ENCODE measurements around the gene THRB.
"Not testable (repeated sequence)": the region's sequence is repeated elsewhere in the genome, so short reads cannot be mapped to it uniquely, and the experiment has no call there.

The THRB gene

GRCh38 chr3:24136624-24137310 is 357.9 kb downstream of the THRB start:
- DNase-seq, result no peak

- DNase-seq, result no peak
Measured at GRCh38 chr3:24135280-24135679, 359.4 kb downstream of the THRB start.

DNA sequence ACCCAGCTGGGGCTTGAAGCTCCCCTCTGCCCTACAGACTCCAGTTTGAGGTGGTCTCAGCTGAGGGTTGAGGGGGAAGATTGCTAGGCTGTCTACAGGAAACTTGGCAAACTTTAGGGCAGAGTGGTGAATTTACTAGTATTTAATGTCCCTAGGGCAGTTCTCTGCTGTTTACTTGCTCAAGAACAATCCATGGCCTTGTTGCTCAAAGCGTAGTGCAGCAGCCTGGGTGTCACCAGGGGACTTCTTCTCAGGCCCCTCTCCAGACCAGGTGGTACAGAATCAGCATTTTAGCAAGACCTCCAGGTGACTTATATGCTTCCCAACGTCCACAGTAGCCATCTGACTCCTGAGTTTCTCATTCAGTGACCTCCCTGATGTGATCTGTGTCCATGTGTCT is 360.7 kb downstream of the THRB start:
- DNase-seq, result no peak

- no peak for DNase-seq
Measured at GRCh38 chr3:24133436-24133835, 361.2 kb downstream of the THRB start.

- no peak for DNase-seq
Measured at GRCh38 chr3:24129549-24129948, 365.1 kb downstream of the THRB start.

GRCh38 chr3:24128199-24129005 is 366.2 kb downstream of the THRB start:
- no peak for DNase-seq

- no peak for DNase-seq
Measured at GRCh38 chr3:24123596-24123995, 371.1 kb downstream of the THRB start.

DNA sequence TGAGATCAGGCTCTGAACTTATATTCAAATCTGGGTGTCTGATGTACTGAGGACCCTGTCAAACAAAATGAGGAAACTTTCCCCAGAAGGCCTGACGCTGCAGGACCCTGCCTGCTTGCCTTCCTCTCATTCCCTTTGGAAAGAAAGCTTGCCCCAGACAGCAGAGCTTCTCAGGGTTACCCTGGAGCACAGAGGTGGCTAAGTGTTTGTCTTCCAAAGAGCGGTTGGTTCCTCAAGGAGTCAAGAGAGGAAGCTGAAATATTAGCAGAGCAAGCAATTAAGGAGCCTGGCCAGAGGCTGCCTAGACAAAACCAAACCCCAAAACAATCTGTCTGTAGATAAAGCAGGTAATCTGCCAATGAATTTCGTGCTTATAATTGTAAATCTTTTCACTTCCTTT is 374.2 kb downstream of the THRB start:
- DNase-seq, result no peak

DNA sequence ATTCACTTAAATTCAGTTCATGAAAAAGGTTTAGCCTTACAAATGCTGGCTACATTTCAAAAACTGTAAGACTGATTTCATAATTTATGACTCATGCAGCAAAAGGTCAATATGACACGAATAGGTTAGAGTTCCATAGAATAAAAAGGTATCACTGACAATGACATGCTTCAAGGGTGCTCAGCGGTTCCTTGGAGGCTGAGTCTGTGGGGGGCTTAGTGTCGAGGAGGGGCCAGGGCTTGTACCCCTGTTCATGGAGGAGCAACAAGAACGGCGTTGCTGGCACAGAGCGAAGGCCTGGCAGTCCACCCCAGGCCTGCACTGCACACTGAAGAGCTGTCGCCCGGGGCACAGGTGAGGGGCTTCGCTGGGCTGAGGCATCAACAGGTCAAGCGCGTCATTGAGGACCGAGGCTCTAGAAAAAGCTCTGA is 375.3 kb downstream of the THRB start:
- no peak for DNase-seq

- no peak for DNase-seq
Measured at GRCh38 chr3:24117508-24117907, 377.1 kb downstream of the THRB start.

DNA sequence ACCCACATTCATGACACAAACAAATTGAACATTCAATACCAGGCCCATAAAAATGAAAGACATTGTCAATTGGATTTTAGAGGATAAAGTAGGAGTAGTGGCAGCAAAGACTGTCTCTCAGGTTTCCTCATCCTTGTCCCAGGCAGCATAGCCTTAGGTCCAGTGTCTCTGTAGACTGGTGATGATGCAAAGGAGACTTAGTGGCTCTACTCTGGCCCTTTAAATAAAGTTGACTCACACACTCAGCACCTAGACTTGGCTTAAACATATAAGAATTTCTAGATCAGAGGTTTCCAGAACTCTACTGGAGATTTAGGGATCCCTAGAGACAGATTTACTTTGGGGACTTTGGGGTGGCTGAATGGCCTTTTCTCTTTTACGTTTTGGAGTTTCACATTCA is 382.9 kb downstream of the THRB start:
- no peak for DNase-seq

GRCh38 chr3:24110051-24110450 is 384.6 kb downstream of the THRB start:
- no peak for DNase-seq

- no peak for DNase-seq
Measured at GRCh38 chr3:24101676-24102168, 392.9 kb downstream of the THRB start.

- DNase-seq, result no peak
Measured at GRCh38 chr3:24100696-24101402, 393.8 kb downstream of the THRB start.

GRCh38 chr3:24096695-24097290 is 397.9 kb downstream of the THRB start:
- DNase-seq, result no peak

DNA sequence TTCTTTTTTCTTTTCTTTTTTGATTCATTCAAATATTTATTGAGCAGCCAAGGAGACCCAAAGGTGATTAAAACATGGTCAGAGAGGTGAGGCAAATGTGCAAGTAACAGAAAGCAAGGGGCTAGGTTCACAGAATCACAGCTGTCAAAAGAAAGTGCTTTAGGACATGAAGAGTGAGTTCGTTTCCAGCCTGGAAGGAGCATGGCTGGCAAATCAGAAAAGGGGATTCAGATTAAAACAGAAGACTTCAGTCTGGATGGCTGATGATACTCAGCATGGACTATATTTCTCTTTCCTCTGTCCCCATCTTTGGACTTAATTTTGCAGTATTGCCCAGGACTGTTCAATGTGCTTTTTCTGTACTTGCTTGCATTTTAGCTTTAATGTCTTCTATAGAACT is 398.4 kb downstream of the THRB start:
- no peak for DNase-seq

DNA sequence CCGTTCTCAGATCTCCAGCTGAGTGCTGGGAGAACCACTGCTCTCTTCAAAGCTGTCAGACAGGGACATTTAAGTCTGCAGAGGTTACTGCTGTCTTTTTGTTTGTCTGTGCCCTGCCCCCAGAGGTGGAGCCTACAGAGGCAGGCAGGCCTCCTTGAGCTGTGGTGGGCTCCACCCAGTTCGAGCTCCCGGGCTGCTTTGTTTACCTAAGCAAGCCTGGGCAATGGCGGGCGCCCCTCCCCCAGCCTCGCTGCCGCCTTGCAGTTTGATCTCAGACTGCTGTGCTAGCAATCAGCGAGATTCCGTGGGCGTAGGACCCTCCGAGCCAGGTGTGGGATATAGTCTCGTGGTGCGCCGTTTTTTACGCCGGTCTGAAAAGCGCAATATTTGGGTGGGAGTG is 399.8 kb downstream of the THRB start:
- DNase-seq, result not testable (repeated sequence)

GRCh38 chr3:24088782-24089181 is 405.9 kb downstream of the THRB start:
- DNase-seq, result no peak

DNA sequence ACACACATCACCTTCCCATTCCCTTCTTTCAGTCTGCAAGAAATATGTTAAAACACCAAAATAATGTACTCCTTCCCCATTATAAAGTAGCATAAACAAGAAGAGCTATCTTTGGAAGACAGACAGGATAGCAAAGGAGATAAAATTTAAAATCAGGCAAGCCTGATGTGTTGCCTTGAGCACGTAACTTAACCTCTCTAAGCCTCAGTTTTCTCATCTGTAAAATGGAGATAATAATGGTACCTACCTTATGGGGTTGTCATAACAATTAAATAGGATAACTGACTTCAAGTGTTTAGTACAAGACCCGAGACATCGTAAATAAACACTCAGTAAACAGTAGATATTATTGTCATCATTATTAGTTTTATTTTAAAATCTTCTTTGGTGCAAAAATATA is 407.2 kb downstream of the THRB start:
- no peak for DNase-seq

- no peak for DNase-seq
Measured at GRCh38 chr3:24086617-24087404, 407.8 kb downstream of the THRB start.

DNA sequence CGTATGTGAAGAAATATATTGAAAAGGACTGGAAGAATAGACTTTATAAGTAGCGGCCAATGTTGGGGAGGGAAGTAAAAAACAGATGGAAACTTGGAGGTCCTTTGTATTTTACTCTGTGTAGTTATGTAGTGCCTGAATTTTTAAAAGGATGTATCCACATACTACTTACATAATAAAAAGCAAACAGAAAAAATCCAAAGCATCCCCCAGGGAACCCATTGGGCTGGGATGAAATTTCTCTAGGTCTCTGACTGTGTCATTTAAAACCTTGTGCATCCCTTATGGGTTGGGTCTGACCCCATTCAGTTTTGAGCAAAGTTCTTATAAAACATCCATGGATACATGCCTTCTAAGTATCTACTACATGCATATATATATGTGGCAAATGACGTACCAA is 408.4 kb downstream of the THRB start:
- DNase-seq, result no peak

GRCh38 chr3:24072193-24072592 is 422.5 kb downstream of the THRB start:
- no peak for DNase-seq

Data from activated T-cell treated with anti-CD3 and anti-CD28 coated beads, Interleukin-2, amount 50 U/mL, for 48 hours (primary cell).